SU-DHL-6 (cell line): ENCODE data around the gene ZDHHC11.

ENCODE experiments used
- EZH2phosphoT487 ChIP-seq: fragments of 200-600 bp; sonication (generic), shearing (Covaris generic); conservative IDR thresholded peaks from 2 replicates; pipeline ENCODE4 v1.6.1; 2018; ENCODE audit warnings: mild to moderate bottlenecking, antibody characterized with exemption, low read length, moderate library complexity, mixed read lengths
- TF ChIP-seq, protein P1 (sequence below): fragments of 200-600 bp; sonication (generic); IDR thresholded peaks from one replicate; pipeline ENCODE4 v1.5.1; 2017; ENCODE audit warnings: antibody characterized with exemption, mild to moderate bottlenecking, low read length, moderate library complexity; ENCODE audit not compliant: insufficient read depth, poor library complexity, severe bottlenecking

DNA sequence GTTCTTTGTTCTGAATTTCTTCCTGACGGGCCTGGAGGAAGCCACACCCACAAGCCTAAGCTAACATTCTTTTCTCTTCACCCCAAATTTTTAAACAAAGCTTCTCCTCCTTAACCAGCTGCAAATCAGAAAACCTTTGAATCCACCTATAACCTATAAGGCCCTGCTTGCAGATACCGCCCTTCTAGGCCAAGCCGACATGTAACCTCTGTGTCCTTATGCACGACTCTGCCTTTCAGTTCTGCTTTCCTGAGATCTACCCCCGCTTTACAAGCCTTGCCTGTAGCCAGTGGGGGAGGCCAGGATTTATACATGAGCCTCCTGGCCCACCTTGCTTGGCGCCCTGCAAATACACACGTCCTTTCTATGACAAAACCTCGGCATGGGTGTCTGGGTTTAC, 22.5 kb upstream of the ZDHHC11 start:
- TF ChIP-seq, protein P1, sequence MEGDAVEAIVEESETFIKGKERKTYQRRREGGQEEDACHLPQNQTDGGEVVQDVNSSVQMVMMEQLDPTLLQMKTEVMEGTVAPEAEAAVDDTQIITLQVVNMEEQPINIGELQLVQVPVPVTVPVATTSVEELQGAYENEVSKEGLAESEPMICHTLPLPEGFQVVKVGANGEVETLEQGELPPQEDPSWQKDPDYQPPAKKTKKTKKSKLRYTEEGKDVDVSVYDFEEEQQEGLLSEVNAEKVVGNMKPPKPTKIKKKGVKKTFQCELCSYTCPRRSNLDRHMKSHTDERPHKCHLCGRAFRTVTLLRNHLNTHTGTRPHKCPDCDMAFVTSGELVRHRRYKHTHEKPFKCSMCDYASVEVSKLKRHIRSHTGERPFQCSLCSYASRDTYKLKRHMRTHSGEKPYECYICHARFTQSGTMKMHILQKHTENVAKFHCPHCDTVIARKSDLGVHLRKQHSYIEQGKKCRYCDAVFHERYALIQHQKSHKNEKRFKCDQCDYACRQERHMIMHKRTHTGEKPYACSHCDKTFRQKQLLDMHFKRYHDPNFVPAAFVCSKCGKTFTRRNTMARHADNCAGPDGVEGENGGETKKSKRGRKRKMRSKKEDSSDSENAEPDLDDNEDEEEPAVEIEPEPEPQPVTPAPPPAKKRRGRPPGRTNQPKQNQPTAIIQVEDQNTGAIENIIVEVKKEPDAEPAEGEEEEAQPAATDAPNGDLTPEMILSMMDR, result no peak
- no peak for TF ChIP-seq EZH2phosphoT487
